Measurements from ENCODE around the gene GREB1L.
"Not testable (repeated sequence)": the region's sequence is repeated elsewhere in the genome, so short reads cannot be mapped to it uniquely, and the experiment has no call there.

The GREB1L gene

DNA sequence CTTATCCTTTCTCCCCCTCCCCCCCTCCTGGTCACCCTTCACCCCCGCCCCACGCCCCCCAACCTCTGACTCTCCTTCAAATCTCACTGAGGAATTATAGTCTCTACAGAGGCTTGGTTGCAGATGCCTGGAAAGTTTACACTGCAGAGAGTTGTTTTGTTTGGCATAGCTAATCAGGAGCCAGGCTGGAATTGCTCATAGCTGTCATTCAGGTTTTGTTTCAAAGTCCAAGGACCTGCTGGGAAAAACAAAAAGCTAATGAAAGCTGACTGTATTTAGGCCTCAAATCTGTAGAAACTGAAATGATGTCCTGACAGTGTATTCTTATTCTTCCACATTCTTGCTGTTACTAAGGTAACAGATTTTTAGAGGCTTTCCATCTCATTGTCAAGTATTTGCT lies 22.6 kb downstream of the GREB1L start:
- no peak for DNase-seq (ENCODE audit: low read depth)

DNA sequence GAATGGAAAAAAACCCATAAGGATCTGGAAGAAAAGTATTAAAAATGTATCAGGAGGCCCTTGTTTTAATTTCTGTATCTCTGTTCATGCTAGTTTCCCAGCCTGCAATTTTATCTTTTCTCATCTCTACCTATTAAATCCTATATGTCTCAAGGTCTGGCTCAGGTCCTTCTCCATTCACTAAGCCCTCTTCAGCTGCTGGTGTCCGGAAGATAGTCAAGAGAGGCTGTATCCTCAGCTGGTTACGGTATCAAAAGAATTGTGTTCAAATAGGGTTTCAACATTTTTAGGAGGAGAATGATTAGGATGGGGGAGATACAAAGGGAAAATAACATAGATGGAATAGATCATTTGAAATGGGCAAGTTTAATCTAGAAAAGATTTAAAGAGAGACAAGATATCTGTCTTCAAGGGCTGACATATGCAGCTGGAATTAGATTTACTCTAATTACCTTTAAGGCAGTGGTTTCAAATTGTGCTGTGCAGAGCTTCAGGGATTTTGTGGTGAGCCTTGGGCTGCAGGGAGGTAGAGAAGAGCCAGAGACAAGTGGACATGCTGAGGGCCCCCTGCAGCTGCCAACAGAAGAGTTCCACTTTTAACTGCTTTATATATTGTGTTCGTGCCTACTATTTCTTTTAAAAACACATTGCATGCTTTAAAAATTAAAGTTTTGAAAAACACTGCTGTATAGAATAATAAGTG lies 24.1 kb downstream of the GREB1L start:
- no peak for DNase-seq (ENCODE audit: low read depth)

DNA sequence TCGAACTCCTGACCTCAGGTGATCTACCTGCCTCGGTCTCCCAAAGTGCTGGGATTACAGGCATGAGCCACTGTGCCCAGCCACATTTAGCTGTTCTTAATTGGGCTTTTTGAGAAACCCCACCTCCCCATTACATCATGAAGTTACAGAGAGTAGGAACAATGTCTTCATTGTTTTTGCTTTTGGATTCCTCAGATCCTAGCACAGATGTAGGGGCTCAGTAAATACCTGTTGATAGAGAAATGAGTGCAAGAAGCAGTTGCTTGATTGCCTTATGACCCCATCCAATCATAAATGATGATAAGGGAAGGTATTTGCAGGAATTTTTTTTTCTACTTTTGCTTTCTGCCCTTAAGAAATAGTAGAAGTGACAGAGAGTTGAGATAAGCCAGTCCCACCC lies 25.4 kb downstream of the GREB1L start:
- no peak for DNase-seq (ENCODE audit: low read depth)

GRCh38 chr18:21269349-21269748 lies 27.3 kb downstream of the GREB1L start:
- DNase-seq (ENCODE audit: low read depth), result no peak

DNA sequence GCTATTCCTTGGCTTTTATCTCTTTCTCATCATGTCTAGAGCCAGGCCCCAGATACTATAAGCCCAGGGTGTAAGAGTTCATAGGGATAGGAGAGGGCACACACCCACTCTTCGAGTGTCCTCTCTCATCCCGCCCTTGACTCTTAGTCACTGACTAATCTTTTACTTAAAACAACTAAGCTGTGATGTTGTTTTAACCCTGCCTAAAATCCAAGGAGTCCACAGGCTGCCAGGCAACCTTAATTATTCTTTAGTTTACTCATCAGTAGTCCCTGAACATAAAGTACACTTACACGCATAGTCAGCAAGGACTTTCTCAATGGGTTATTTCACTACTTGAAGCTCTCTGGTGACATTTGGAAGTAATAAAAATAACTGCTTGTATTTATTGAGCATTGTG lies 28.4 kb downstream of the GREB1L start:
- no peak for DNase-seq (ENCODE audit: low read depth)

DNA sequence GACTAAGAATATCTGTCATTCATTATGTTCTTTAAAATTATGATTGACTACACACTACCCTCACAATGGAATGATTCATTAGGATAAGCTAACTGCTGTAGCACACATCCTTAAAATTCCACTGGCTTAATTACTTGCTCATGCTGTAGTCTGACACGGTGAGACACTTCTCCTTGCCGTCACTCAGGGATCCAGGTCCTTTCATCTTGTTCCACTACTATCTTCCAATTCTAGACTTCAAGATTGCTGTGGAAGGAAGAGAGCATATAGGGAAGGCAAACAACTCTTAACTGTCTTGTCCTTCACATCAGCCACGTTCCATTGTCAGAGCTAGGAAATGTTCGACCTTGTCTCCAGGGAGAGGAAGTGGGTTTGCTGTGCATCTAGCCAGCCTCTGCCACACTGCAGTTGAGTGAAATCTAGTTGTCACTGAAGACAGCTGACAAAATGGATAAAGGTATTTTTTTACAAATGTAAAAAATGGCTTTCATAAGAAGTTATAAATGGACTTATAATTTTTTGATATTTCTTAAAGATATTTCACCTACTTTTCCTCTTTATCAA lies 30.1 kb downstream of the GREB1L start:
- no peak for DNase-seq (ENCODE audit: low read depth)

GRCh38 chr18:21273568-21273967 lies 31.5 kb downstream of the GREB1L start:
- no peak for DNase-seq (ENCODE audit: low read depth)

DNA sequence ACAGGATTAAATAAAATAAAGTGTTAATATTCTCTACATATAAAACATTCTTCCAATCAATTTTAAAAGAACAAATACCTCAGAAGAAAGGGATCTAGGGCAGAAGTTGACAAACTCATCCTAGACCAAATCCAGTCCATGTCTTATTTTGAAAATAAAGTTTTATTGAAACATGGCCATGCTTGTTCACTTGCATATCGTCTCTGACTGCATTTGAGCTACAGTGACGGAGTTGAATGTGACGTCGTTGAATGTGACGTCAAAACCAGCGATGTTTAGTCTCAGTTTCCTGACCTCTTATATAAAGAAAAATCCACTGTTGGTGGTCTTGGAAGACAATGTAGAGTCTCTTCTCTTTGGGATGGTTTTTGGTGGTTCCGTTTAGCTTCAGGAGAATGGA lies 33.6 kb downstream of the GREB1L start:
- no peak for DNase-seq (ENCODE audit: low read depth)

- no peak for DNase-seq (ENCODE audit: low read depth)
These were observed 35.5 kb downstream of the GREB1L start for GRCh38 chr18:21277578-21277977.

GRCh38 chr18:21278218-21278617 lies 36.2 kb downstream of the GREB1L start:
- not testable (repeated sequence) for DNase-seq (ENCODE audit: low read depth)

DNA sequence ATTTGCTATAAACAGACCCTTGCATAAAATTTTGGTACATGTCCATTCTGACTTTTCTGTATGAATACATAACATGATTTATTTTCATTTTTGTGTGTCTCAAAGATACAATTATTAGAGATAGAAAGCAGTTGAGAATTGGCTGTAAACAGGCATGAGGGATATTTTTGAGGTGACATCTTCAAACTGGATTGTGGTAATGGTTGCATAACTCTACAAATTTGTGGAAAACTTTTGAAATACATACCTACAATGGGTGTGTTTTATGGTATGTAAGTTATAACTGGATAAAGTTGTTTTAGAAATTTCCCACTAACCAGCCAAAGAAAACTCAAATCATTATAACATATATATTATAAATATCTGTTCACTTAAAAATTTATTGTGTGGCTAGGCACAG lies 39.6 kb downstream of the GREB1L start:
- DNase-seq (ENCODE audit: low read depth), result no peak

- DNase-seq (ENCODE audit: low read depth), result no peak
These were observed 42.5 kb downstream of the GREB1L start for GRCh38 chr18:21284540-21284939.

- DNase-seq (ENCODE audit: low read depth), result no peak
These were observed 47.8 kb downstream of the GREB1L start for GRCh38 chr18:21289827-21290226.

GRCh38 chr18:21291106-21291505 lies 49.1 kb downstream of the GREB1L start:
- no peak for DNase-seq (ENCODE audit: low read depth)

DNA sequence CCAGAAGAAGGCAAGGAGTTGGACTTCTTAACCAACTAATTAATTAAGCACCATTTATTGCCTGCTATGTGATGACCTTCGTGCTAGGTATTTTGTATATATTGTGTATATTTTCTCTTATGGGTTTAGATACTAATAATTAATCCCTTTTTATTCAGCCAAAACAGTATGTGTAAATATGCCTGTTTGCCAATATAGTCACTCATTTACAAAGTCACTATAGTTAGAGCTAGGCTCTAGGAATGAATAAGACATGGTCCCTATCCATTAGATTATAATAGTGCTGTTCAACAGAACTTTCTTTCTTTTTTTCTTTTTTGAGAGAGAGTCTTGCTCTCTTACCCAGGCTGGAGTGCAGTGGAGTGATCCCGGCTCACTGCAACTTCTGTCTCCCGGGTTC lies 51.4 kb downstream of the GREB1L start:
- DNase-seq (ENCODE audit: low read depth), result no peak

DNA sequence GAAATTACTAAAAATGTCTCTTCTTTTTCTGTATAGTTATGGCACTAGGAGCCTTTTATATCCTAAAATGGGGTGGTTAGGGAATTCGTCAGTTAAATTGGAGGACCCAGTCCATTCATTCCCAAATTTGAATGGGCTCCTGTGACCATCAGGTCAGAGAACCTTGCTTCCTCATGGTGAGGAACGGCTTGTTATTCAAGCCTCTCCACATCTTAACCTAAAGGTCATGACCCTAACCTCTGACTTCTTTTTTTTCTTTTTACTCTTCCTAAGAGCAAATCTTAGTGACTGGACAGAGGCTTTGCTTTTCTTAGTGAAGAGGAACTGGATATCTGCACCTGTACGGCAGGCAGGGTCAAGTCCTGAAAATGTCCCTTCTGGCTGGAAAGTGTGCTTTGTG lies 53.1 kb downstream of the GREB1L start:
- no peak for DNase-seq (ENCODE audit: low read depth)

DNA sequence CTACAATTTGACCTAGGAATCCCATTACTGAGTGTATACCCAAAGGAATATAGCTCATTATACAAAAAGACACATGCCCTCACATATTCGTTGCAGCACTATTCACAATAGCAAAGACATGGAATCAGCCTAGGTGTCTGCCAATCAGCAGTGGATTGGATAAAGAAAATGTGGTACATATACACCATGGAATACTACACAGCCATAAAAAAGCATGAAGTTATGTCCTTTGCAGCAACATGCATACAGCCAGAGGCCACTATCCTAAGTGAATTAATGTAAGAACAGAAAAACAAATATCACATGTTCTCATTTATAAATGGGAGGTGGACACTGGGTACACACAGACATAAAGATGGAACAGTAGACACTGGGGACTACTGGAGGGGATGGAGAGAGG lies 54.0 kb downstream of the GREB1L start:
- DNase-seq (ENCODE audit: low read depth), result no peak

DNA sequence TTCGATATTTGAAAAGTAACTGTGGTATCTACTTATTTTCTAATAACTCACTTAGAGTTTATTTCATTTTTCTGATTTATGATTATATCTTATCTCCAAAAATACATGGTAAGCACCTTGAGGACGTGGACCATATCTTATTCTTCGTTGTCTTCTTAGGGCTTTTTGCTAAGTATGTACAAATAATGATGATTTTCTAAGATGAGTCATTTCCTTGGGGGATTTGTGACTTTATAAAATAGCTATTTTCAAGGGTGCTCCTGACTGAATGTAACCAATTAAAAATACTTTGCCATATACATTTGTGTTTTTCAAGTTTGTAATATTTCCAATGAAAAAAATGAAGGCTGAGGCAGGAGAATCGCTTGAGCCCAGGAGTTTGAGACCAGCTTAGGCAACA lies 56.3 kb downstream of the GREB1L start:
- DNase-seq (ENCODE audit: low read depth), result no peak

GRCh38 chr18:21300035-21300907 lies 58.2 kb downstream of the GREB1L start:
- no peak for DNase-seq (ENCODE audit: low read depth)

DNA sequence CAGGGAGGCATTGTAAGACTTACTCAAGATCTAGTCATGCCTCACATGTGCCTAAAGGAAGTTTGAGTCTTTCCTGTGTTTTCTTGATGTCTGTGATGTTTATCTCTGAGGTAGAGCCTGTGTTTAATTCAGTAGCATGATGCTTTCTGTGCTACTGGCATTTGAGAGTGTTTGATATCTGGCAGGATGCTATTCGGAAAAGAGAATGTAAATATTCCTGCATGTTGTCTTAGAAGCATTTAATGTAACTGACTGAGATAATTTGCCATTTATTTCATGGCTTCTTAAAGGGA lies 58.8 kb downstream of the GREB1L start:
- DNase-seq (ENCODE audit: low read depth), result no peak

DNA sequence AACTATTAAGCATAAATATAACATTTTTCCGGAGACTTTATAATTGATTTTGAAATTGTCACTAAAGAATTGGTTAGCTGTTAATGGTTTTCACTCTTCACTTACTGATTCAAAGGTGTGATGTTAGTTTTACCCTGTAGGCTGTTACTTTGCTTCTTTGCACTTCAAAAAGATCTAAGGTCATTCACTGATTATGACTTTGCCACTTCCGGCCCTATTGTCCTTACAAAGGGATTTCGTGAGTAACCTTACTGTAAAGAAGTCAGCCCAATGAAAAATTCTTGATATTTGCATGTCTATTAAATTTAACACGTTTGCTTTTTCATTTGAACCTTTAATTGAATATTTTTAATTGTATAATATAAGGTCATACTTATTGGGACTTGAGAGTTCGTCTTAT lies 61.4 kb downstream of the GREB1L start:
- DNase-seq (ENCODE audit: low read depth), result no peak

GRCh38 chr18:21303895-21304294 lies 61.9 kb downstream of the GREB1L start:
- DNase-seq (ENCODE audit: low read depth), result no peak

DNA sequence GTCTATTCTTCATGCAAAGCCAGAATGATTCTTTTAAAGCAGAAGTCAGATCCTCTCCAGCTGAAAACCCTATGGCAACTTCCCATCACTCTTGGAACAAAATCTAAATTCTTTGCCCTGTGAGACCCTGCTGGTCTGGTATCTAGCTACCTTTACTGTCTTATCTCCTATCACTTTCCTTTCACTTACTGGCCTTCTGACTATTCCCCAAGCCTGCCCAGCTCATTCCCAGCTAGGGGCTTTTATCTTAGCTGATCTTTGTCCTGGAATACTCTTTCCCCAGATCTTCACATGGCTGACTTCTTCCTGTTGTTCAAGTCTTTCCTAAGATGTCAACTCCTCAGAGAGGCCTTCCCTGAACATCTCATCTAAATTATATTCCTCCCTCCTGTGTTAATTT lies 63.6 kb downstream of the GREB1L start:
- DNase-seq (ENCODE audit: low read depth), result no peak

DNA sequence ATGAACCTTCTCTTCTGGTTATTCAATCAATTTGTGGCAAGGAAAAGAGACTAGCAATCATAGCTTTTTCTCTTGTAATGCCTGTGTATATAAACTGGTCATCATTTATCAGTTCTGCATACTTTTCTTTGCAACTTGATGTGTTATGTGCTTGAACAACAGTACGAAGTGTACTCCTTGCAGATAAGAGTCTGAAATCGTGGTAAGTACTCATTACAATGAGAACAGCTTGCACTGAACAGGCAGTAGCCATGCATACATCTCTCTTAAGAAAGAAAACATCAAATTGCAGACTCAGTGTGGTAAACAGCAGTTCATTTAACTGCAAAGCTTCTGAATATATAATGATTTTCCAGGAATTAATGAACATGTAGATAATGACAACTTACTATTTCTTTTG lies 64.3 kb downstream of the GREB1L start:
- DNase-seq (ENCODE audit: low read depth), result no peak

Data from stimulated activated CD8-positive, alpha-beta memory T cell treated with anti-CD3 and anti-CD28 coated beads, Interleukin-12 subunit alpha, Interleukin-12 subunit beta, amount 100 ng/mL, for 4 hours (primary cell).